ENCODE results near the gene SEC24D. TPM values are rescaled to one million over a fixed set of nuclear protein-coding genes. Genes with fewer than 3 reads are reported as not detected.
"Not testable (repeated sequence)": the region's sequence is repeated elsewhere in the genome, so short reads cannot be mapped to it uniquely, and the experiment has no call there.

Gene SEC24D
- total RNA-seq, 3 donors from 2014 or later, result 24.5 to 63.6 (median 50.8) TPM

GRCh38 chr4:118798658-118799057, 37.3 kb downstream of the SEC24D start:
- peaks cover 10% of the 10 kb centered on the region for H3K36me3 ChIP-seq
- intact Hi-C loops (cut with DNase I; ENCODE audit: low total_unique reads), result no loop called here
- peak overlapping the region in 1 of 2 donors; percentile 17 for H3K27ac ChIP-seq
- H3K27me3 ChIP-seq, result no peaks in the 10 kb centered on the region
- no peak for TF ChIP-seq CTCF (IDR thresholded peaks at IDR 0.05)
- no peak for TF ChIP-seq POLR2AphosphoS5 (IDR thresholded peaks at IDR 0.05)
- TF ChIP-seq POLR2A (IDR thresholded peaks at IDR 0.05), result no peak
- no peaks in the 10 kb centered on the region for H3K4me1 ChIP-seq
- DNase-seq (ENCODE audit: low spot score in 2 of 2), result no peak
- no peak overlapping the region for H3K4me3 ChIP-seq
- no peaks in the 10 kb centered on the region for H3K9me3 ChIP-seq

- no peak for TF ChIP-seq POLR2AphosphoS5 (IDR thresholded peaks at IDR 0.05)
- no peak for TF ChIP-seq CTCF (IDR thresholded peaks at IDR 0.05)
- TF ChIP-seq POLR2A (IDR thresholded peaks at IDR 0.05), result no peak
- Histone ChIP-seq H3K4me1 (no peaks in the 10 kb centered on the region), H3K4me3 (no peak overlapping the region), H3K36me3 (peaks cover 10% of the 10 kb centered on the region), H3K9me3 (no peaks in the 10 kb centered on the region), H3K27ac (no peak overlapping the region), H3K27me3 (no peaks in the 10 kb centered on the region)
- intact Hi-C loops (cut with DNase I; ENCODE audit: low total_unique reads), result no loop called here
- DNase-seq (ENCODE audit: low spot score in 2 of 2), result no peak
Measured at GRCh38 chr4:118797558-118798142, 38.3 kb downstream of the SEC24D start.

- H3K4me1 ChIP-seq; H3K27me3 ChIP-seq; H3K36me3 ChIP-seq; H3K4me3 ChIP-seq; DNase-seq (ENCODE audit: low spot score in 2 of 2); H3K27ac ChIP-seq; intact Hi-C loops (cut with DNase I; ENCODE audit: low total_unique reads); H3K9me3 ChIP-seq: not testable (repeated sequence)
Measured at GRCh38 chr4:118791690-118792446, 44.1 kb downstream of the SEC24D start.

GRCh38 chr4:118790544-118790943, 45.4 kb downstream of the SEC24D start:
- Histone ChIP-seq H3K36me3 (no peaks in the 10 kb centered on the region), H3K27me3 (no peaks in the 10 kb centered on the region), H3K27ac (no peak overlapping the region), H3K4me3 (no peak overlapping the region), H3K9me3 (no peaks in the 10 kb centered on the region), H3K4me1 (no peaks in the 10 kb centered on the region)
- intact Hi-C loops (cut with DNase I; ENCODE audit: low total_unique reads), result no loop called here
- DNase-seq (ENCODE audit: low spot score in 2 of 2), result no peak
- TF ChIP-seq CTCF (IDR thresholded peaks at IDR 0.05), result no peak
- TF ChIP-seq POLR2AphosphoS5 (IDR thresholded peaks at IDR 0.05), result no peak
- no peak for TF ChIP-seq POLR2A (IDR thresholded peaks at IDR 0.05)

- intact Hi-C loops (cut with DNase I; ENCODE audit: low total_unique reads), result no loop called here
- no peak overlapping the region for H3K4me3 ChIP-seq
- DNase-seq (ENCODE audit: low spot score in 2 of 2), result no peak
- H3K4me1 ChIP-seq, result no peaks in the 10 kb centered on the region
- H3K27me3 ChIP-seq, result no peaks in the 10 kb centered on the region
- H3K27ac ChIP-seq, result peak overlapping the region in 1 of 2 donors; percentile 8
- TF ChIP-seq POLR2AphosphoS5 (IDR thresholded peaks at IDR 0.05), result no peak
- no peak for TF ChIP-seq CTCF (IDR thresholded peaks at IDR 0.05)
- TF ChIP-seq POLR2A (IDR thresholded peaks at IDR 0.05), result no peak
- H3K36me3 ChIP-seq, result no peaks in the 10 kb centered on the region
- no peaks in the 10 kb centered on the region for H3K9me3 ChIP-seq
Measured at GRCh38 chr4:118788911-118789310, 47.0 kb downstream of the SEC24D start.

Measured in breast epithelium (tissue), 4 donors.